ENCODE measurements around the gene BMI1.

DNA sequence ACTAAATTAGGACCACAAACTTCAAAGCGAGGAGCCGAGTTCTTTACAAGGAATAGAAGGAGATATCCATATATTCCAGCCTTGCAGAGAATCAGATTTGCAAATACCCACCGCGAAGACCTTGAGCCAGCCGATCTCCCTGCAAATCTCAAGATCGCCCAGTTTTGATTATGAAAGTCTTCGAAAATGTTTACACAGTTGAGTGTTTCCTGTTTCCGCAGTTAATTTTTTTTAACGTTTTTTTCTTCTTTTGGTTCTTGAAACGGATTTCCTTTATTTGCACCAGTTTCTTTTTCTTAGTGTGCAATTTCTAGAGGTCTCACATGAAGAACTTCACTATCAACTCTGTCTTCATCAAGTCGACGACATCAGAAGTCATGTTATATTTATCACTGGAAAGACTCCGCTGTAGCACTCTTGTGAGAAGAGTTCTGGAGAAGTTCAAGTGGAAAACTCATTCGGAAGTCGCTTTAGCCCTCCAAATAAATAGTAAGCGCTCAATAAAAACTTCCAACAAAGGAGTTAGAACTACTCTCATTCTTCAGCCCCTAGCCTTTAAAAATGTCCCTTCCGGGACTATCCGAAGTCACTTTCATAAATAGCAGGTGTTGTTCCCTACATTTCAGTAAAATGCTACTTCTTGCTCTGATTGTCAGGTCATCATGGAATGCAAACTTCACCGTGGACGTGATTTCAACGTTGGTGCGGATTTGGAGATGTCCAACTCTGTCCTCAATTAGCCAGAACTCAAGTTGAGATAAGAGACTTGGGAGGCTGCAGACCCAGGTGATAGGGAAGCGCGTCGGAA is 12.5 kb downstream of the BMI1 start:
- TF ChIP-seq, protein P1, sequence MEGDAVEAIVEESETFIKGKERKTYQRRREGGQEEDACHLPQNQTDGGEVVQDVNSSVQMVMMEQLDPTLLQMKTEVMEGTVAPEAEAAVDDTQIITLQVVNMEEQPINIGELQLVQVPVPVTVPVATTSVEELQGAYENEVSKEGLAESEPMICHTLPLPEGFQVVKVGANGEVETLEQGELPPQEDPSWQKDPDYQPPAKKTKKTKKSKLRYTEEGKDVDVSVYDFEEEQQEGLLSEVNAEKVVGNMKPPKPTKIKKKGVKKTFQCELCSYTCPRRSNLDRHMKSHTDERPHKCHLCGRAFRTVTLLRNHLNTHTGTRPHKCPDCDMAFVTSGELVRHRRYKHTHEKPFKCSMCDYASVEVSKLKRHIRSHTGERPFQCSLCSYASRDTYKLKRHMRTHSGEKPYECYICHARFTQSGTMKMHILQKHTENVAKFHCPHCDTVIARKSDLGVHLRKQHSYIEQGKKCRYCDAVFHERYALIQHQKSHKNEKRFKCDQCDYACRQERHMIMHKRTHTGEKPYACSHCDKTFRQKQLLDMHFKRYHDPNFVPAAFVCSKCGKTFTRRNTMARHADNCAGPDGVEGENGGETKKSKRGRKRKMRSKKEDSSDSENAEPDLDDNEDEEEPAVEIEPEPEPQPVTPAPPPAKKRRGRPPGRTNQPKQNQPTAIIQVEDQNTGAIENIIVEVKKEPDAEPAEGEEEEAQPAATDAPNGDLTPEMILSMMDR (IDR thresholded peaks at IDR 0.05) = no peak
- TF ChIP-seq POLR2A (IDR thresholded peaks at IDR 0.05) = no peak
